HEK293 (cell line): ENCODE results near the gene TADA3.

Source experiments
- CTCF ChIA-PET: fragments of 350-600 bp; formaldehyde crosslinking; extraction: SDS; loops from one replicate; lab custom pipeline; 2021; ENCODE audit warnings: antibody characterized with exemption; lab: Yijun Ruan, JAX
- POLR2A ChIA-PET: fragments of 300-600 bp; formaldehyde crosslinking; extraction: SDS; loops from one replicate; lab custom pipeline; 2020; ENCODE audit warnings: antibody characterized with exemption, inconsistent platforms; lab: Yijun Ruan, JAX
- H3K27ac ChIP-seq: fragments of 200-500 bp; sonication (Bioruptor generic); 2 replicates; pipeline ENCODE4 v1.5.1; 2014; ENCODE audit warnings: low read depth, low read length, control low read depth, inconsistent platforms; ENCODE audit errors: extremely low read depth
- H3K36me3 ChIP-seq, 2 experiments: fragments of 200-500 bp in 1 of 2; sonication (Bioruptor generic) in 1 of 2; 1 replicate in 1 of 2; 2 replicates in 1 of 2; pipeline ENCODE4 v1.5.1; 2014 to 2017; ENCODE audit warnings: inconsistent platforms in 2 of 2, low read length in 2 of 2; ENCODE audit not compliant: control insufficient read depth in 2 of 2, insufficient read depth in 1 of 2
- H3K4me1 ChIP-seq: fragments of 200-500 bp; sonication (Bioruptor generic); 2 replicates; pipeline ENCODE4 v1.5.1; 2014; ENCODE audit warnings: mild to moderate bottlenecking, low read length, inconsistent platforms; ENCODE audit not compliant: control insufficient read depth, insufficient read depth
- H3K4me3 ChIP-seq: 2 replicates; pipeline ENCODE4 v1.5.1; 2011; ENCODE audit warnings: low read depth, mild to moderate bottlenecking, control low read depth, low read length, moderate library complexity
- H3K9me3 ChIP-seq: fragments of 200-500 bp; sonication (Bioruptor generic); 2 replicates; pipeline ENCODE4 v1.5.1; 2014; ENCODE audit warnings: low read depth, low read length, inconsistent platforms; ENCODE audit not compliant: control insufficient read depth, insufficient read depth
- GFI1B ChIP-seq: fragments of 450-650 bp; formaldehyde crosslinking; IDR thresholded peaks from 2 replicates; pipeline ENCODE4 v1.5.1; 2016; ENCODE audit warnings: missing biosample characterization, missing genetic modification characterization
- GLI4 ChIP-seq: fragments of 450-650 bp; formaldehyde crosslinking; IDR thresholded peaks from 2 replicates; pipeline ENCODE4 v1.5.1; 2016; ENCODE audit warnings: missing biosample characterization, missing genetic modification characterization
- KLF10 ChIP-seq: fragments of 450-650 bp; IDR thresholded peaks from 2 replicates; pipeline ENCODE4 v1.5.1; 2018; ENCODE audit warnings: missing biosample characterization, mild to moderate bottlenecking, missing genetic modification characterization
- OVOL3 ChIP-seq: fragments of 450-650 bp; formaldehyde crosslinking; IDR thresholded peaks from 2 replicates; pipeline ENCODE4 v1.5.1; 2016; ENCODE audit warnings: missing biosample characterization, missing genetic modification characterization
- ZNF169 ChIP-seq: fragments of 450-650 bp; formaldehyde crosslinking; IDR thresholded peaks from 2 replicates; pipeline ENCODE4 v1.5.1; 2016; ENCODE audit warnings: missing biosample characterization, missing genetic modification characterization
- ZNF19 ChIP-seq: fragments of 450-650 bp; formaldehyde crosslinking; IDR thresholded peaks from 2 replicates; pipeline ENCODE4; 2016; ENCODE audit warnings: missing biosample characterization, missing genetic modification characterization, low read depth
- ZNF211 ChIP-seq: fragments of 450-650 bp; formaldehyde crosslinking; IDR thresholded peaks from 2 replicates; pipeline ENCODE4 v1.5.1; 2016; ENCODE audit warnings: low read depth, missing biosample characterization, missing genetic modification characterization
- ZNF23 ChIP-seq: fragments of 450-650 bp; formaldehyde crosslinking; IDR thresholded peaks from 2 replicates; pipeline ENCODE4 v1.5.1; 2016; ENCODE audit warnings: missing biosample characterization, missing genetic modification characterization, borderline replicate concordance
- ZNF37A ChIP-seq: fragments of 450-650 bp; IDR thresholded peaks from 2 replicates; pipeline ENCODE4 v1.5.1; 2018; ENCODE audit warnings: missing biosample characterization, missing genetic modification characterization
- ZNF416 ChIP-seq: fragments of 450-650 bp; formaldehyde crosslinking; IDR thresholded peaks from 2 replicates; pipeline ENCODE4 v1.5.1; 2016; ENCODE audit warnings: missing biosample characterization, missing genetic modification characterization
- ZNF426 ChIP-seq: fragments of 450-650 bp; formaldehyde crosslinking; IDR thresholded peaks from 2 replicates; pipeline ENCODE4 v1.5.1; 2017; ENCODE audit warnings: missing biosample characterization, missing genetic modification characterization, mild to moderate bottlenecking, inconsistent platforms, moderate library complexity
- ZNF501 ChIP-seq: fragments of 450-650 bp; formaldehyde crosslinking; IDR thresholded peaks from 2 replicates; pipeline ENCODE4 v1.5.1; 2016; ENCODE audit warnings: missing biosample characterization, missing genetic modification characterization
- ZNF514 ChIP-seq: fragments of 450-650 bp; formaldehyde crosslinking; IDR thresholded peaks from 2 replicates; pipeline ENCODE4 v1.5.1; 2016; ENCODE audit warnings: missing biosample characterization, missing genetic modification characterization
- ZNF658 ChIP-seq: fragments of 450-650 bp; formaldehyde crosslinking; IDR thresholded peaks from 2 replicates; pipeline ENCODE4; 2016; ENCODE audit warnings: missing biosample characterization, missing genetic modification characterization
- TF ChIP-seq, protein P1 (sequence below): fragments of 450-650 bp; formaldehyde crosslinking; IDR thresholded peaks from 2 replicates; pipeline ENCODE4 v1.5.1; 2016; ENCODE audit warnings: missing biosample characterization, missing genetic modification characterization, borderline replicate concordance
- TF ChIP-seq, protein P2 (sequence below): fragments of 450-650 bp; formaldehyde crosslinking; IDR thresholded peaks from 2 replicates; pipeline ENCODE4 v1.5.1; 2016; ENCODE audit warnings: missing biosample characterization, missing genetic modification characterization
- TF ChIP-seq, protein P3 (sequence below): fragments of 450-650 bp; formaldehyde crosslinking; conservative IDR thresholded peaks from 2 replicates; pipeline ENCODE4 v1.5.1; 2016; ENCODE audit warnings: low read depth, missing biosample characterization, missing genetic modification characterization
- TF ChIP-seq, protein P4 (sequence below): fragments of 450-650 bp; formaldehyde crosslinking; IDR thresholded peaks from 2 replicates; pipeline ENCODE4 v1.5.1; 2016; ENCODE audit warnings: missing biosample characterization, missing genetic modification characterization
- TF ChIP-seq, protein P5 (sequence below): fragments of 450-650 bp; formaldehyde crosslinking; IDR thresholded peaks from 2 replicates; pipeline ENCODE4 v1.5.1; 2016; ENCODE audit warnings: missing biosample characterization, missing genetic modification characterization

Gene TADA3

DNA sequence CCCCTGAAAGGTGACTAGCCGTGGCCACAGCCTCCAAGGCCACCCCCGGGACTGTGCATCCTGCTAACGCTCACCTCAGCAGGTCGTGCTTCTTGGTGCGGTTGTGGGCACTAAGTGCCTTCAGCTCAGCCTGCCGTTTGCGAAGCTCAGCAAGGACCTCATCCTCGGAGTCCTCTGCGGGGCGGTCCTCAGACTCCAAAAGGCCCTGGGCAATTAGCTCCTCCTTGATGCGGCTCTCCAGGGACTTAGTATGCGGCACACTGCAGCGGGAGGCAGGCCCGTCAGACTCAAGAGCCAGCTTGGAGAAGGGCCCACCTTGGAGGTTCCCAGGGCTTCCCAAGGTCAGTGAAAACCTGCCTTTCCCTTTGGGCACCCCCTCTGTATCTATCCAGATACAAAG is 8.3 kb downstream of the TADA3 start:
- CTCF ChIA-PET = interaction anchor here (0.6 to 0.7 kb wide), 2 partner anchors 29 to 247 kb away, joined by 5 to 6 read pairs; no protein-coding TSS in a partner anchor
- Histone ChIP-seq H3K36me3 (peaks cover 13 to 81% of the 10 kb centered on the region in 2 experiments; a peak in 2 of 3 replicates), H3K9me3 (no peaks in the 10 kb centered on the region), H3K4me3 (no peak overlapping the region), H3K4me1 (no peaks in the 10 kb centered on the region), H3K27ac (no peak overlapping the region)
- POLR2A ChIA-PET = interaction anchor here (0.9 kb wide), 1 partner anchor 9 kb away, joined by 3 read pairs; the partner anchor contains the start of genes ARPC4 and TADA3
- TF ChIP-seq GLI4 (tag by site-specific recombination) (no peak), ZNF169 (tag by site-specific recombination) (no peak), ZNF37A (tag by site-specific recombination) (no peak), KLF10 (tag by site-specific recombination) (no peak), ZNF426 (tag by site-specific recombination) (no peak), ZNF416 (tag by site-specific recombination) (no peak), ZNF501 (tag by site-specific recombination) (no peak), GFI1B (tag by site-specific recombination) (no peak), ZNF211 (tag by site-specific recombination) (no peak), OVOL3 (no peak), ZNF23 (tag by site-specific recombination) (no peak), ZNF658 (tag by site-specific recombination) (no peak), ZNF514 (no peak), ZNF19 (tag by site-specific recombination) (no peak)
- TF ChIP-seq, protein P1, sequence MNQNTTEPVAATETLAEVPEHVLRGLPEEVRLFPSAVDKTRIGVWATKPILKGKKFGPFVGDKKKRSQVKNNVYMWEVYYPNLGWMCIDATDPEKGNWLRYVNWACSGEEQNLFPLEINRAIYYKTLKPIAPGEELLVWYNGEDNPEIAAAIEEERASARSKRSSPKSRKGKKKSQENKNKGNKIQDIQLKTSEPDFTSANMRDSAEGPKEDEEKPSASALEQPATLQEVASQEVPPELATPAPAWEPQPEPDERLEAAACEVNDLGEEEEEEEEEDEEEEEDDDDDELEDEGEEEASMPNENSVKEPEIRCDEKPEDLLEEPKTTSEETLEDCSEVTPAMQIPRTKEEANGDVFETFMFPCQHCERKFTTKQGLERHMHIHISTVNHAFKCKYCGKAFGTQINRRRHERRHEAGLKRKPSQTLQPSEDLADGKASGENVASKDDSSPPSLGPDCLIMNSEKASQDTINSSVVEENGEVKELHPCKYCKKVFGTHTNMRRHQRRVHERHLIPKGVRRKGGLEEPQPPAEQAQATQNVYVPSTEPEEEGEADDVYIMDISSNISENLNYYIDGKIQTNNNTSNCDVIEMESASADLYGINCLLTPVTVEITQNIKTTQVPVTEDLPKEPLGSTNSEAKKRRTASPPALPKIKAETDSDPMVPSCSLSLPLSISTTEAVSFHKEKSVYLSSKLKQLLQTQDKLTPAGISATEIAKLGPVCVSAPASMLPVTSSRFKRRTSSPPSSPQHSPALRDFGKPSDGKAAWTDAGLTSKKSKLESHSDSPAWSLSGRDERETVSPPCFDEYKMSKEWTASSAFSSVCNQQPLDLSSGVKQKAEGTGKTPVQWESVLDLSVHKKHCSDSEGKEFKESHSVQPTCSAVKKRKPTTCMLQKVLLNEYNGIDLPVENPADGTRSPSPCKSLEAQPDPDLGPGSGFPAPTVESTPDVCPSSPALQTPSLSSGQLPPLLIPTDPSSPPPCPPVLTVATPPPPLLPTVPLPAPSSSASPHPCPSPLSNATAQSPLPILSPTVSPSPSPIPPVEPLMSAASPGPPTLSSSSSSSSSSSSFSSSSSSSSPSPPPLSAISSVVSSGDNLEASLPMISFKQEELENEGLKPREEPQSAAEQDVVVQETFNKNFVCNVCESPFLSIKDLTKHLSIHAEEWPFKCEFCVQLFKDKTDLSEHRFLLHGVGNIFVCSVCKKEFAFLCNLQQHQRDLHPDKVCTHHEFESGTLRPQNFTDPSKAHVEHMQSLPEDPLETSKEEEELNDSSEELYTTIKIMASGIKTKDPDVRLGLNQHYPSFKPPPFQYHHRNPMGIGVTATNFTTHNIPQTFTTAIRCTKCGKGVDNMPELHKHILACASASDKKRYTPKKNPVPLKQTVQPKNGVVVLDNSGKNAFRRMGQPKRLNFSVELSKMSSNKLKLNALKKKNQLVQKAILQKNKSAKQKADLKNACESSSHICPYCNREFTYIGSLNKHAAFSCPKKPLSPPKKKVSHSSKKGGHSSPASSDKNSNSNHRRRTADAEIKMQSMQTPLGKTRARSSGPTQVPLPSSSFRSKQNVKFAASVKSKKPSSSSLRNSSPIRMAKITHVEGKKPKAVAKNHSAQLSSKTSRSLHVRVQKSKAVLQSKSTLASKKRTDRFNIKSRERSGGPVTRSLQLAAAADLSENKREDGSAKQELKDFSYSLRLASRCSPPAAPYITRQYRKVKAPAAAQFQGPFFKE = no peak
- TF ChIP-seq, protein P2, sequence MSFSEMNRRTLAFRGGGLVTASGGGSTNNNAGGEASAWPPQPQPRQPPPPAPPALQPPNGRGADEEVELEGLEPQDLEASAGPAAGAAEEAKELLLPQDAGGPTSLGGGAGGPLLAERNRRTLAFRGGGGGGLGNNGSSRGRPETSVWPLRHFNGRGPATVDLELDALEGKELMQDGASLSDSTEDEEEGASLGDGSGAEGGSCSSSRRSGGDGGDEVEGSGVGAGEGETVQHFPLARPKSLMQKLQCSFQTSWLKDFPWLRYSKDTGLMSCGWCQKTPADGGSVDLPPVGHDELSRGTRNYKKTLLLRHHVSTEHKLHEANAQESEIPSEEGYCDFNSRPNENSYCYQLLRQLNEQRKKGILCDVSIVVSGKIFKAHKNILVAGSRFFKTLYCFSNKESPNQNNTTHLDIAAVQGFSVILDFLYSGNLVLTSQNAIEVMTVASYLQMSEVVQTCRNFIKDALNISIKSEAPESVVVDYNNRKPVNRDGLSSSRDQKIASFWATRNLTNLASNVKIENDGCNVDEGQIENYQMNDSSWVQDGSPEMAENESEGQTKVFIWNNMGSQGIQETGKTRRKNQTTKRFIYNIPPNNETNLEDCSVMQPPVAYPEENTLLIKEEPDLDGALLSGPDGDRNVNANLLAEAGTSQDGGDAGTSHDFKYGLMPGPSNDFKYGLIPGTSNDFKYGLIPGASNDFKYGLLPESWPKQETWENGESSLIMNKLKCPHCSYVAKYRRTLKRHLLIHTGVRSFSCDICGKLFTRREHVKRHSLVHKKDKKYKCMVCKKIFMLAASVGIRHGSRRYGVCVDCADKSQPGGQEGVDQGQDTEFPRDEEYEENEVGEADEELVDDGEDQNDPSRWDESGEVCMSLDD = no peak
- TF ChIP-seq, protein P3, sequence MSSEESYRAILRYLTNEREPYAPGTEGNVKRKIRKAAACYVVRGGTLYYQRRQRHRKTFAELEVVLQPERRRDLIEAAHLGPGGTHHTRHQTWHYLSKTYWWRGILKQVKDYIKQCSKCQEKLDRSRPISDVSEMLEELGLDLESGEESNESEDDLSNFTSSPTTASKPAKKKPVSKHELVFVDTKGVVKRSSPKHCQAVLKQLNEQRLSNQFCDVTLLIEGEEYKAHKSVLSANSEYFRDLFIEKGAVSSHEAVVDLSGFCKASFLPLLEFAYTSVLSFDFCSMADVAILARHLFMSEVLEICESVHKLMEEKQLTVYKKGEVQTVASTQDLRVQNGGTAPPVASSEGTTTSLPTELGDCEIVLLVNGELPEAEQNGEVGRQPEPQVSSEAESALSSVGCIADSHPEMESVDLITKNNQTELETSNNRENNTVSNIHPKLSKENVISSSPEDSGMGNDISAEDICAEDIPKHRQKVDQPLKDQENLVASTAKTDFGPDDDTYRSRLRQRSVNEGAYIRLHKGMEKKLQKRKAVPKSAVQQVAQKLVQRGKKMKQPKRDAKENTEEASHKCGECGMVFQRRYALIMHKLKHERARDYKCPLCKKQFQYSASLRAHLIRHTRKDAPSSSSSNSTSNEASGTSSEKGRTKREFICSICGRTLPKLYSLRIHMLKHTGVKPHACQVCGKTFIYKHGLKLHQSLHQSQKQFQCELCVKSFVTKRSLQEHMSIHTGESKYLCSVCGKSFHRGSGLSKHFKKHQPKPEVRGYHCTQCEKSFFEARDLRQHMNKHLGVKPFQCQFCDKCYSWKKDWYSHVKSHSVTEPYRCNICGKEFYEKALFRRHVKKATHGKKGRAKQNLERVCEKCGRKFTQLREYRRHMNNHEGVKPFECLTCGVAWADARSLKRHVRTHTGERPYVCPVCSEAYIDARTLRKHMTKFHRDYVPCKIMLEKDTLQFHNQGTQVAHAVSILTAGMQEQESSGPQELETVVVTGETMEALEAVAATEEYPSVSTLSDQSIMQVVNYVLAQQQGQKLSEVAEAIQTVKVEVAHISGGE (tag by site-specific recombination) = no peak
- TF ChIP-seq, protein P4, sequence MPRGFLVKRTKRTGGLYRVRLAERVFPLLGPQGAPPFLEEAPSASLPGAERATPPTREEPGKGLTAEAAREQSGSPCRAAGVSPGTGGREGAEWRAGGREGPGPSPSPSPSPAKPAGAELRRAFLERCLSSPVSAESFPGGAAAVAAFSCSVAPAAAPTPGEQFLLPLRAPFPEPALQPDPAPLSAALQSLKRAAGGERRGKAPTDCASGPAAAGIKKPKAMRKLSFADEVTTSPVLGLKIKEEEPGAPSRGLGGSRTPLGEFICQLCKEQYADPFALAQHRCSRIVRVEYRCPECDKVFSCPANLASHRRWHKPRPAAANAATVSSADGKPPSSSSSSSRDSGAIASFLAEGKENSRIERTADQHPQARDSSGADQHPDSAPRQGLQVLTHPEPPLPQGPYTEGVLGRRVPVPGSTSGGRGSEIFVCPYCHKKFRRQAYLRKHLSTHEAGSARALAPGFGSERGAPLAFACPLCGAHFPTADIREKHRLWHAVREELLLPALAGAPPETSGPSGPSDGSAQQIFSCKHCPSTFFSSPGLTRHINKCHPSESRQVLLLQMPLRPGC = no peak
- TF ChIP-seq, protein P5, sequence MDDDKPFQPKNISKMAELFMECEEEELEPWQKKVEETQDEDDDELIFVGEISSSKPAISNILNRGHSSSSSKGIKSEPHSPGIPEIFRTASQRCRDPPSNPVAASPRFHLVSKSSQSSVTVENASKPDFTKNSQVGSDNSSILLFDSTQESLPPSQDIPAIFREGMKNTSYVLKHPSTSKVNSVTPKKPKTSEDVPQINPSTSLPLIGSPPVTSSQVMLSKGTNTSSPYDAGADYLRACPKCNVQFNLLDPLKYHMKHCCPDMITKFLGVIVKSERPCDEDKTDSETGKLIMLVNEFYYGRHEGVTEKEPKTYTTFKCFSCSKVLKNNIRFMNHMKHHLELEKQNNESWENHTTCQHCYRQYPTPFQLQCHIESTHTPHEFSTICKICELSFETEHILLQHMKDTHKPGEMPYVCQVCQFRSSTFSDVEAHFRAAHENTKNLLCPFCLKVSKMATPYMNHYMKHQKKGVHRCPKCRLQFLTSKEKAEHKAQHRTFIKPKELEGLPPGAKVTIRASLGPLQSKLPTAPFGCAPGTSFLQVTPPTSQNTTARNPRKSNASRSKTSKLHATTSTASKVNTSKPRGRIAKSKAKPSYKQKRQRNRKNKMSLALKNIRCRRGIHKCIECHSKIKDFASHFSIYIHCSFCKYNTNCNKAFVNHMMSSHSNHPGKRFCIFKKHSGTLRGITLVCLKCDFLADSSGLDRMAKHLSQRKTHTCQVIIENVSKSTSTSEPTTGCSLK = no peak
